ENCODE data around the gene PSMB5. TPM values are rescaled to one million over a fixed set of nuclear protein-coding genes. Genes with fewer than 3 reads are reported as not detected.

The PSMB5 gene
- total and polyA plus RNA-seq, 2 donors = 71.0 to 93.4 TPM

GRCh38 chr14:23024612-23025075 is 10.1 kb downstream of the PSMB5 start:
- H3K27ac ChIP-seq (ENCODE audit: low read depth in 1 of 2, low read length in 1 of 2) = no peak overlapping the region
- H3K9me3 ChIP-seq (ENCODE audit: control insufficient read depth in 2 of 2, insufficient read depth in 1 of 2, low read length in 1 of 2) = no peaks in the 10 kb centered on the region
- no peaks in the 10 kb centered on the region for H3K27me3 ChIP-seq (ENCODE audit: control insufficient read depth in 2 of 2, insufficient read depth in 1 of 2, low read length in 1 of 2)
- H3K4me1 ChIP-seq (ENCODE audit: control insufficient read depth in 2 of 2, insufficient read depth in 2 of 2, low read length in 2 of 2) = peaks cover 0 to 22% of the 10 kb centered on the region in 2 donors
- WGBS = 89% methylated on average over 7 of the region's 7 CpGs
- H3K36me3 ChIP-seq (ENCODE audit: control insufficient read depth in 2 of 2, insufficient read depth in 2 of 2, low read length in 1 of 2) = peaks cover 18 to 36% of the 10 kb centered on the region in 2 donors
- H3K4me3 ChIP-seq (ENCODE audit: low read length in 2 of 2) = no peak overlapping the region
- no peak for DNase-seq (ENCODE audit: low read depth in 6 of 9, low spot score in 9 of 9)

- Histone ChIP-seq H3K4me3 (ENCODE audit: low read length in 2 of 2) (no peak overlapping the region), H3K9me3 (ENCODE audit: control insufficient read depth in 2 of 2, insufficient read depth in 1 of 2, low read length in 1 of 2) (no peaks in the 10 kb centered on the region), H3K36me3 (ENCODE audit: control insufficient read depth in 2 of 2, insufficient read depth in 2 of 2, low read length in 1 of 2) (peaks cover 18 to 30% of the 10 kb centered on the region in 2 donors), H3K4me1 (ENCODE audit: control insufficient read depth in 2 of 2, insufficient read depth in 2 of 2, low read length in 2 of 2) (peaks cover 0 to 19% of the 10 kb centered on the region in 2 donors), H3K27ac (ENCODE audit: low read depth in 1 of 2, low read length in 1 of 2) (peak overlapping the region in 1 of 2 donors; percentile 12), H3K27me3 (ENCODE audit: control insufficient read depth in 2 of 2, insufficient read depth in 1 of 2, low read length in 1 of 2) (no peaks in the 10 kb centered on the region)
- no peak for DNase-seq (ENCODE audit: low read depth in 6 of 9, low spot score in 9 of 9)
- 96% methylated on average over 2 of the region's 2 CpGs for WGBS
These were observed 10.9 kb downstream of the PSMB5 start for GRCh38 chr14:23023795-23024152.

DNA sequence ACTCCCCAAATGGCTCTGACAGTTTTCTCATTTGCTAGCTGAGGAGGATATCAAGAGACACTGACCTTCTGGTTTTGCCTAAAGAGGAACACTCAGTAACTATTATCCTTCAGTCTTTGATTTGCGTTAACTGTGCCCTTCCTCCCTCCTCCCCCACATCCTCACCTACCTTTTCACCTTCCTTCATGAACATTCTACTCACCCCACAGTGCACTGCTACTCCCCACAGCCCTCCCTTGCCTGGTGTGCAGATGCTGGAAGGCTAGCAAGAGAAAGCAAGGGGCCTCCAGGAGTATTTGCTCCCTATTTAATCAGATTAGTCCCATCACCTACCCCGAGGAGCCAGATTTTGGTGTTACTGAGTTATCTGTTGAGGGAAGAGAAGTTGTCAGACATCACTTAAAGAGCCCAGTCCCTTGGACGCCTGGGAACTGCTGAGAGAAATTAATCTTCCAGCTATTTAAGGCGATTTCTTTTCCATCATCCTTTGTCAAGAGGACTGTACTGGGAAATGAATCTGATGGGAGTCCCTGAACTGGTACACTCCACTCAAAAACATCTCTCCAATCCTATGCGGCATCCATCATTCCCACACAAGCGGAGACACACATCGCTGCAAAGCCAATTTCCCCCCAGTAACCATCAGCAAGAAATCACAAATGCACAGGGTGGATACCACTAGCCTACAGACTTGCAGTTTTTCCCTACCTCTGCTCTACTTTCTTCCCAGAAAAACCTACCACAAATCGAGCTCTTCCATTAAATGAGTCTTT is 11.5 kb downstream of the PSMB5 start:
- DNase-seq (ENCODE audit: low read depth in 6 of 9, low spot score in 9 of 9) = peak in 1 of 9 donors; percentile 39
- 93% methylated on average over 8 of the region's 8 CpGs for WGBS
- peak overlapping the region in 1 of 2 donors; percentile 54 for H3K27ac ChIP-seq (ENCODE audit: low read depth in 1 of 2, low read length in 1 of 2)
- peaks cover 18 to 25% of the 10 kb centered on the region in 2 donors for H3K36me3 ChIP-seq (ENCODE audit: control insufficient read depth in 2 of 2, insufficient read depth in 2 of 2, low read length in 1 of 2)
- no peaks in the 10 kb centered on the region for H3K27me3 ChIP-seq (ENCODE audit: control insufficient read depth in 2 of 2, insufficient read depth in 1 of 2, low read length in 1 of 2)
- H3K4me3 ChIP-seq (ENCODE audit: low read length in 2 of 2) = no peak overlapping the region
- no peaks in the 10 kb centered on the region for H3K9me3 ChIP-seq (ENCODE audit: control insufficient read depth in 2 of 2, insufficient read depth in 1 of 2, low read length in 1 of 2)
- peaks cover 0 to 17% of the 10 kb centered on the region in 2 donors for H3K4me1 ChIP-seq (ENCODE audit: control insufficient read depth in 2 of 2, insufficient read depth in 2 of 2, low read length in 2 of 2)

DNA sequence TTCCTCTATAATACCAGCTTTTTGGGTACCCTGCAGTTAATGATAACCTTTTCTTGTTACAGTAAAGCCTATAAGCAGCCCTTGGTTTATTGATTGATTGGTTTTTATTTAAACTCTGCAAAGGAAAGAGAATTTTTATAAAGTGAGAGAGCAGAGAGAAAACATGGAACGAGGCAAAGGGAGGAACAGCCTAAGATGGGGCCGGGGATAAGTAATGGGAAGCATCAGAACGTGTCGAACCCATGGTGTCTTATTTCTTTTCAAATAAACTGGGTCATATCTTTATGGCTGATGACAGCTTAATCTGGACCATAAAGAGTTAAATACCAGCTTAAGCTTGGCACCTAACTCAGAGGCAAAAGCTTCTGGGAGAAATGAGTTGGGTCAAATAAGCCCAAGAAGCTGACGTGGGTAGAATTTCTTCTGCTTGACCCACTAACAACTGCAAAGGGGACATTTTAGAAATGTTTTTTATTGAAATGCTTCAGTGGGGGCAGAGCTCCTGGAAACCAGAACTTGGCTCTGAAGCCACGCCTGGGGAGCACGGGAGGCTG is 12.7 kb downstream of the PSMB5 start:
- Histone ChIP-seq H3K27me3 (ENCODE audit: control insufficient read depth in 2 of 2, insufficient read depth in 1 of 2, low read length in 1 of 2) (no peaks in the 10 kb centered on the region), H3K4me1 (ENCODE audit: control insufficient read depth in 2 of 2, insufficient read depth in 2 of 2, low read length in 2 of 2) (peaks cover 0 to 17% of the 10 kb centered on the region in 2 donors), H3K9me3 (ENCODE audit: control insufficient read depth in 2 of 2, insufficient read depth in 1 of 2, low read length in 1 of 2) (no peaks in the 10 kb centered on the region), H3K36me3 (ENCODE audit: control insufficient read depth in 2 of 2, insufficient read depth in 2 of 2, low read length in 1 of 2) (peaks cover 13 to 19% of the 10 kb centered on the region in 2 donors), H3K4me3 (ENCODE audit: low read length in 2 of 2) (no peak overlapping the region), H3K27ac (ENCODE audit: low read depth in 1 of 2, low read length in 1 of 2) (no peak overlapping the region)
- no peak for DNase-seq (ENCODE audit: low read depth in 6 of 9, low spot score in 9 of 9)
- WGBS = 92% methylated on average over 7 of the region's 7 CpGs

- 94% methylated on average over 9 of the region's 9 CpGs for WGBS
These were observed 13.3 kb downstream of the PSMB5 start for GRCh38 chr14:23021434-23021833.

GRCh38 chr14:23020143-23021128 is 14.3 kb downstream of the PSMB5 start:
- peaks cover 0 to 17% of the 10 kb centered on the region in 2 donors for H3K4me1 ChIP-seq (ENCODE audit: control insufficient read depth in 2 of 2, insufficient read depth in 2 of 2, low read length in 2 of 2)
- H3K9me3 ChIP-seq (ENCODE audit: control insufficient read depth in 2 of 2, insufficient read depth in 1 of 2, low read length in 1 of 2) = no peaks in the 10 kb centered on the region
- DNase-seq (ENCODE audit: low read depth in 6 of 9, low spot score in 9 of 9) = peak in 2 of 9 donors; percentile 36 to 69
- H3K36me3 ChIP-seq (ENCODE audit: control insufficient read depth in 2 of 2, insufficient read depth in 2 of 2, low read length in 1 of 2) = peaks cover 5 to 10% of the 10 kb centered on the region in 2 donors
- peak overlapping the region in 1 of 2 donors; percentile 17 for H3K4me3 ChIP-seq (ENCODE audit: low read length in 2 of 2)
- H3K27ac ChIP-seq (ENCODE audit: low read depth in 1 of 2, low read length in 1 of 2) = peak overlapping the region in 1 of 2 donors; percentile 81
- no peaks in the 10 kb centered on the region for H3K27me3 ChIP-seq (ENCODE audit: control insufficient read depth in 2 of 2, insufficient read depth in 1 of 2, low read length in 1 of 2)
- WGBS = 88% methylated on average over 7 of the region's 7 CpGs

More at GRCh38 chr14:23021434-23021833, 13.3 kb downstream of the PSMB5 start:
- Histone ChIP-seq H3K27ac (ENCODE audit: low read depth in 1 of 2, low read length in 1 of 2) (no peak overlapping the region), H3K4me3 (ENCODE audit: low read length in 2 of 2) (no peak overlapping the region), H3K9me3 (ENCODE audit: control insufficient read depth in 2 of 2, insufficient read depth in 1 of 2, low read length in 1 of 2) (no peaks in the 10 kb centered on the region), H3K4me1 (ENCODE audit: control insufficient read depth in 2 of 2, insufficient read depth in 2 of 2, low read length in 2 of 2) (peaks cover 0 to 17% of the 10 kb centered on the region in 2 donors), H3K36me3 (ENCODE audit: control insufficient read depth in 2 of 2, insufficient read depth in 2 of 2, low read length in 1 of 2) (peaks cover 13 to 19% of the 10 kb centered on the region in 2 donors), H3K27me3 (ENCODE audit: control insufficient read depth in 2 of 2, insufficient read depth in 1 of 2, low read length in 1 of 2) (no peaks in the 10 kb centered on the region)
- no peak for DNase-seq (ENCODE audit: low read depth in 6 of 9, low spot score in 9 of 9)

DNA sequence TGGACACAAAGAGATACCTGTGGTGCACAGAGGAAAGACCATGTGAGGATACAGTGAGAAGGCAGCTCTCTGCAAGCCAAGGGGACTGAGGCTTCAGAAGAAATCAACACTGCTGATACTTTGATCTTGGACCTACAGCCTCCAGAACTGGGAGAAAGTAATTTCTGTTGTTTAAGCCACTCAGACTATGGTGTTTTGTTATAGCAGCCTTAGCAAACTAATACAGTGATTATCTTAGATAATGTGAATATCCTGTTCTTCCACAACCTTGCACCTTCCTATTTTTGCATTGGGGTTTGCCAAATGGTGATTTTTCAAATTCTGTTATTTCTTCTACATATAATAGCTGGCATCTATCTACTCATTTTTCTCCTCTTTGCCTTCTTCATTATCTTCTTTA is 16.6 kb downstream of the PSMB5 start:
- no peaks in the 10 kb centered on the region for H3K36me3 ChIP-seq (ENCODE audit: control insufficient read depth in 2 of 2, insufficient read depth in 2 of 2, low read length in 1 of 2)
- no peaks in the 10 kb centered on the region for H3K27me3 ChIP-seq (ENCODE audit: control insufficient read depth in 2 of 2, insufficient read depth in 1 of 2, low read length in 1 of 2)
- no peak for DNase-seq (ENCODE audit: low read depth in 6 of 9, low spot score in 9 of 9)
- H3K27ac ChIP-seq (ENCODE audit: low read depth in 1 of 2, low read length in 1 of 2) = no peak overlapping the region
- no peak overlapping the region for H3K4me3 ChIP-seq (ENCODE audit: low read length in 2 of 2)
- H3K9me3 ChIP-seq (ENCODE audit: control insufficient read depth in 2 of 2, insufficient read depth in 1 of 2, low read length in 1 of 2) = no peaks in the 10 kb centered on the region
- peaks cover 0 to 12% of the 10 kb centered on the region in 2 donors for H3K4me1 ChIP-seq (ENCODE audit: control insufficient read depth in 2 of 2, insufficient read depth in 2 of 2, low read length in 2 of 2)

- DNase-seq (ENCODE audit: low read depth in 6 of 9, low spot score in 9 of 9) = no peak
These were observed 17.6 kb downstream of the PSMB5 start for GRCh38 chr14:23017091-23017490.

More at GRCh38 chr14:23017091-23017490, 17.6 kb downstream of the PSMB5 start:
- H3K36me3 ChIP-seq (ENCODE audit: control insufficient read depth in 2 of 2, insufficient read depth in 2 of 2, low read length in 1 of 2) = no peaks in the 10 kb centered on the region
- H3K9me3 ChIP-seq (ENCODE audit: control insufficient read depth in 2 of 2, insufficient read depth in 1 of 2, low read length in 1 of 2) = no peaks in the 10 kb centered on the region
- H3K27ac ChIP-seq (ENCODE audit: low read depth in 1 of 2, low read length in 1 of 2) = no peak overlapping the region
- no peaks in the 10 kb centered on the region for H3K27me3 ChIP-seq (ENCODE audit: control insufficient read depth in 2 of 2, insufficient read depth in 1 of 2, low read length in 1 of 2)
- no peak overlapping the region for H3K4me3 ChIP-seq (ENCODE audit: low read length in 2 of 2)
- WGBS = 98% methylated on average over 5 of the region's 5 CpGs
- H3K4me1 ChIP-seq (ENCODE audit: control insufficient read depth in 2 of 2, insufficient read depth in 2 of 2, low read length in 2 of 2) = peaks cover 0 to 11% of the 10 kb centered on the region in 2 donors

All from thymus (tissue), 11 donors.